Epithelial cell of esophagus (primary cell): ENCODE data around the gene CCDC86.

Source experiments
- DNase-seq: peaks from one replicate; pipeline ENCODE4 v3.0.0; 2010; ENCODE audit warnings: low read depth
- H3K4me3 ChIP-seq: 2 replicates; pipeline ENCODE4 v1.5.1; 2011; ENCODE audit warnings: mild to moderate bottlenecking, low read length, control low read depth
- CTCF ChIP-seq: IDR thresholded peaks from 2 replicates; pipeline ENCODE4 v1.5.1; 2011; ENCODE audit warnings: low read depth, mild to moderate bottlenecking, low read length, control low read depth, inconsistent platforms; ENCODE audit not compliant: insufficient read depth; ENCODE audit errors: missing control alignments

CCDC86 gene

GRCh38 chr11:60891103-60891741 lies 49.3 kb downstream of the CCDC86 start:
- DNase-seq = no peak
- no peak for TF ChIP-seq CTCF
- no peak overlapping the region for H3K4me3 ChIP-seq

- no peak for DNase-seq
- H3K4me3 ChIP-seq = no peak overlapping the region
- no peak for TF ChIP-seq CTCF
Measured at GRCh38 chr11:60895687-60896086, 53.8 kb downstream of the CCDC86 start.

GRCh38 chr11:60897496-60897895 lies 55.6 kb downstream of the CCDC86 start:
- DNase-seq = peak; percentile 72
- no peak overlapping the region for H3K4me3 ChIP-seq
- no peak for TF ChIP-seq CTCF

GRCh38 chr11:60899046-60899936 lies 57.4 kb downstream of the CCDC86 start:
- DNase-seq = peak; percentile 70
- no peak overlapping the region for H3K4me3 ChIP-seq
- peak; percentile 96 for TF ChIP-seq CTCF

- DNase-seq = no peak
- H3K4me3 ChIP-seq = no peak overlapping the region
- TF ChIP-seq CTCF = no peak
Measured at GRCh38 chr11:60899977-60900376, 58.1 kb downstream of the CCDC86 start.
